ENCODE results near the gene GPR132.

Gene GPR132

DNA sequence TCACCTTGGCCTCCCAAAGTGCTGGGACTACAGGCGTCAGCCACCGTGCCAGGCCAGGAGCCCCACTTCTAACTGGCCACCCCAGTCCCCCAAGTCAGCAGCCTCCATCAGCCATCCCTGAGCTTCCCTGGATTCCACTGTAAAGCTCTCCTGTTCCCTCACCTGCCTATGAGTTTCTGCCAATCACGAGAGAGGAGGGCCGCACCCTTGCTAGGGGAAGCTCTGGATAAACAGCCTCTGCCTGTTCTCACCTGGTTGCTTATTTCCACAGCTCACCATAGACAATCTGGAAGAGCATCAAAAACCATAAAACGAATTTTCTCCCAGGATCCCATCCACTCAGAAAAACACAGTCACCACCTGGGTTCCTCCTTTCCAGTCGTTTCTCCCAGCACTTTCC lies 49.3 kb downstream of the GPR132 start:
- no peaks in the 10 kb centered on the region for H3K27me3 ChIP-seq (ENCODE audit: insufficient read depth, poor library complexity, severe bottlenecking)
- H3K27ac ChIP-seq (replicated peaks) = no peak overlapping the region
- no peak overlapping the region for H3K4me3 ChIP-seq (replicated peaks; ENCODE audit: insufficient read depth, low read length)
- DNase-seq (ENCODE audit: low read depth in 1 of 2, low spot score in 1 of 2) = no peak
- TF ChIP-seq, protein P1, sequence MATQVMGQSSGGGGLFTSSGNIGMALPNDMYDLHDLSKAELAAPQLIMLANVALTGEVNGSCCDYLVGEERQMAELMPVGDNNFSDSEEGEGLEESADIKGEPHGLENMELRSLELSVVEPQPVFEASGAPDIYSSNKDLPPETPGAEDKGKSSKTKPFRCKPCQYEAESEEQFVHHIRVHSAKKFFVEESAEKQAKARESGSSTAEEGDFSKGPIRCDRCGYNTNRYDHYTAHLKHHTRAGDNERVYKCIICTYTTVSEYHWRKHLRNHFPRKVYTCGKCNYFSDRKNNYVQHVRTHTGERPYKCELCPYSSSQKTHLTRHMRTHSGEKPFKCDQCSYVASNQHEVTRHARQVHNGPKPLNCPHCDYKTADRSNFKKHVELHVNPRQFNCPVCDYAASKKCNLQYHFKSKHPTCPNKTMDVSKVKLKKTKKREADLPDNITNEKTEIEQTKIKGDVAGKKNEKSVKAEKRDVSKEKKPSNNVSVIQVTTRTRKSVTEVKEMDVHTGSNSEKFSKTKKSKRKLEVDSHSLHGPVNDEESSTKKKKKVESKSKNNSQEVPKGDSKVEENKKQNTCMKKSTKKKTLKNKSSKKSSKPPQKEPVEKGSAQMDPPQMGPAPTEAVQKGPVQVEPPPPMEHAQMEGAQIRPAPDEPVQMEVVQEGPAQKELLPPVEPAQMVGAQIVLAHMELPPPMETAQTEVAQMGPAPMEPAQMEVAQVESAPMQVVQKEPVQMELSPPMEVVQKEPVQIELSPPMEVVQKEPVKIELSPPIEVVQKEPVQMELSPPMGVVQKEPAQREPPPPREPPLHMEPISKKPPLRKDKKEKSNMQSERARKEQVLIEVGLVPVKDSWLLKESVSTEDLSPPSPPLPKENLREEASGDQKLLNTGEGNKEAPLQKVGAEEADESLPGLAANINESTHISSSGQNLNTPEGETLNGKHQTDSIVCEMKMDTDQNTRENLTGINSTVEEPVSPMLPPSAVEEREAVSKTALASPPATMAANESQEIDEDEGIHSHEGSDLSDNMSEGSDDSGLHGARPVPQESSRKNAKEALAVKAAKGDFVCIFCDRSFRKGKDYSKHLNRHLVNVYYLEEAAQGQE (IDR thresholded peaks at IDR 0.05; ENCODE audit: insufficient replicate concordance, low read depth) = no peak
- TF ChIP-seq GABPA (IDR thresholded peaks at IDR 0.05; ENCODE audit: low read depth) (no peak), CTCF (IDR thresholded peaks at IDR 0.05; ENCODE audit: insufficient read depth, low read length) (no peak), SPI1 (IDR thresholded peaks at IDR 0.05; ENCODE audit: borderline replicate concordance, low read depth) (no peak), POLR2AphosphoS5 (IDR thresholded peaks at IDR 0.05; ENCODE audit: low read depth) (no peak)

GRCh38 chr14:105015242-105015641 lies 50.0 kb downstream of the GPR132 start:
- Histone ChIP-seq H3K27ac (replicated peaks) (no peak overlapping the region; the same call in 1 of the 2 replicates), H3K4me3 (replicated peaks; ENCODE audit: insufficient read depth, low read length) (no peak overlapping the region), H3K27me3 (ENCODE audit: insufficient read depth, poor library complexity, severe bottlenecking) (no peaks in the 10 kb centered on the region)
- no peak for TF ChIP-seq GABPA (IDR thresholded peaks at IDR 0.05; ENCODE audit: low read depth)
- 0 out of 2 replicates have a peak, but pooled peaks have one; percentile 45 for TF ChIP-seq SPI1 (IDR thresholded peaks at IDR 0.05; ENCODE audit: borderline replicate concordance, low read depth)
- no peak for DNase-seq (ENCODE audit: low read depth in 1 of 2, low spot score in 1 of 2)

GRCh38 chr14:105014631-105015030 lies 50.6 kb downstream of the GPR132 start:
- H3K27ac ChIP-seq (replicated peaks) = no peak overlapping the region
- TF ChIP-seq POLR2AphosphoS5 (IDR thresholded peaks at IDR 0.05; ENCODE audit: low read depth) (no peak), CTCF (IDR thresholded peaks at IDR 0.05; ENCODE audit: insufficient read depth, low read length) (no peak)
- TF ChIP-seq, protein P1 (IDR thresholded peaks at IDR 0.05; ENCODE audit: insufficient replicate concordance, low read depth) = no peak
- DNase-seq (ENCODE audit: low read depth in 1 of 2, low spot score in 1 of 2) = no peak
- no peak overlapping the region for H3K4me3 ChIP-seq (replicated peaks; ENCODE audit: insufficient read depth, low read length)
- no peaks in the 10 kb centered on the region for H3K27me3 ChIP-seq (ENCODE audit: insufficient read depth, poor library complexity, severe bottlenecking)

DNA sequence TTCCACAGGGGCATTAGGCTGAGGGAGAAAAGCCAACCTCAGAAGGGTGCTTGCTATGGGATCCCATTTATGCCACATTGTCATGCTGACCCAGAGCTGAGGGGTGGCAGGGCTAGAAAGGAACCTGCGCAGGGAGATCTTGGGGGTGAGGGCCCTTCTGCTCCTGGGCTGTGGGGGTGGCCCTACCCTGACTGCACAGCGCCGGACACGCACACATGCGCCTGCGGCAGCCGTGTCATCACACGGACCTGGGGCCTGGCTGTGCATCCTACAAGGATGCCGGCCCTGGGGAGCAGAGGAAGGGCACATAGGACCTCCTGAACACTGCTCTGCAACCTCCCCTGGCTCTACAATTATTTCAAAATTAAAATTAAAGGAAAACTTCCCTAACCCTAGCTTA lies 51.2 kb downstream of the GPR132 start:
- no peak overlapping the region for H3K4me3 ChIP-seq (replicated peaks; ENCODE audit: insufficient read depth, low read length)

More for the DNA sequence above, 51.2 kb downstream of the GPR132 start:
- no peak for DNase-seq (ENCODE audit: low read depth in 1 of 2, low spot score in 1 of 2)
- Histone ChIP-seq H3K27ac (replicated peaks) (no peak overlapping the region), H3K27me3 (ENCODE audit: insufficient read depth, poor library complexity, severe bottlenecking) (no peaks in the 10 kb centered on the region)
- no peak for TF ChIP-seq CTCF (IDR thresholded peaks at IDR 0.05; ENCODE audit: insufficient read depth, low read length)

Data from HL-60 (cell line).